Amniotic stem cell (primary cell): ENCODE results near the gene HES4.
A peak's percentile ranks its signal among the peaks of the same experiment; 100 is the strongest.
"Not testable (repeated sequence)": the region's sequence is repeated elsewhere in the genome, so short reads cannot be mapped to it uniquely, and the experiment has no call there.

Source experiments
- DNase-seq: peaks from one replicate; lab custom pipeline; 2025; lab: John Stamatoyannopoulos, UW

HES4 gene

GRCh38 chr1:978835-979743 is 20.8 kb downstream of the HES4 start:
- no peak for DNase-seq

GRCh38 chr1:978069-978834 is 21.6 kb downstream of the HES4 start:
- DNase-seq: no peak

GRCh38 chr1:976791-977190 is 23.1 kb downstream of the HES4 start:
- DNase-seq: not testable (repeated sequence)

GRCh38 chr1:975896-976683 is 23.8 kb downstream of the HES4 start:
- DNase-seq: no peak

- no peak for DNase-seq
Observed at GRCh38 chr1:975365-975764, 24.5 kb downstream of the HES4 start.

GRCh38 chr1:974687-975328 is 25.1 kb downstream of the HES4 start:
- no peak for DNase-seq

- DNase-seq: no peak
Observed at GRCh38 chr1:974293-974640, 25.6 kb downstream of the HES4 start.

- no peak for DNase-seq
Observed at GRCh38 chr1:973459-974292, 26.2 kb downstream of the HES4 start.

GRCh38 chr1:972726-973458 is 27.0 kb downstream of the HES4 start:
- DNase-seq: no peak

GRCh38 chr1:971751-972506 is 28.0 kb downstream of the HES4 start:
- DNase-seq: no peak

GRCh38 chr1:970973-971730 is 28.7 kb downstream of the HES4 start:
- no peak for DNase-seq

GRCh38 chr1:970242-970972 is 29.5 kb downstream of the HES4 start:
- no peak for DNase-seq

- DNase-seq: no peak
Observed at GRCh38 chr1:969260-969855, 30.5 kb downstream of the HES4 start.

- DNase-seq: no peak
Observed at GRCh38 chr1:967466-968343, 32.2 kb downstream of the HES4 start.

GRCh38 chr1:966704-967300 is 33.1 kb downstream of the HES4 start:
- peak; percentile 29 for DNase-seq

- no peak for DNase-seq
Observed at GRCh38 chr1:966135-966703, 33.7 kb downstream of the HES4 start, which contains the start of gene PLEKHN1. Gene PLEKHN1 (plus strand): TSS chr1:966482. CDS start chr1:966532, 50 bp downstream.
